SJCRH30 (cell line): ENCODE results near the gene TBC1D16. TPM values are rescaled to one million over a fixed set of nuclear protein-coding genes. Genes with fewer than 3 reads are reported as not detected.

Experiments
- DNase-seq, 2 experiments: peaks; one replicate each; pipeline ENCODE4 v3.0.0-alpha.2; 2015 to 2020
- H3K27ac ChIP-seq: fragments of 250-450 bp; sonication (Bioruptor Pico); 2 replicates; pipeline ENCODE4 v1.5.1; 2020; ENCODE audit warnings: mild to moderate bottlenecking, moderate library complexity
- H3K27me3 ChIP-seq: fragments of 250-450 bp; sonication (Bioruptor Pico); 2 replicates; pipeline ENCODE4 v1.5.1; 2020; ENCODE audit warnings: mild to moderate bottlenecking, moderate library complexity
- H3K36me3 ChIP-seq: fragments of 250-450 bp; sonication (Bioruptor Pico); 2 replicates; pipeline ENCODE4 v1.5.1; 2020; ENCODE audit warnings: mild to moderate bottlenecking, moderate library complexity
- H3K4me1 ChIP-seq: fragments of 250-450 bp; sonication (Bioruptor Pico); 2 replicates; pipeline ENCODE4 v1.5.1; 2020; ENCODE audit warnings: mild to moderate bottlenecking, moderate library complexity
- H3K4me3 ChIP-seq: fragments of 250-450 bp; sonication (Bioruptor Pico); 2 replicates; pipeline ENCODE4 v1.5.1; 2020; ENCODE audit warnings: mild to moderate bottlenecking, moderate library complexity
- H3K9me3 ChIP-seq: fragments of 250-450 bp; sonication (Bioruptor Pico); replicated peaks from 2 replicates; pipeline ENCODE4 v1.5.1; 2020; ENCODE audit warnings: mild to moderate bottlenecking, moderate library complexity
- total RNA-seq: library from RNA; depleted of rRNA; stranded (reverse); fragments of >200 nt; shearing (Covaris generic); gene quantifications from 2 replicates; pipeline ENCODE4 v1.2.3, GENCODE V29; 2014

The TBC1D16 gene
- total RNA-seq, 1 experiment from 2014 or later: 61.6 TPM

GRCh38 chr17:79985361-79985942 is 50.2 kb downstream of the TBC1D16 start:
- Histone ChIP-seq H3K4me1 (peaks cover 10% of the 10 kb centered on the region; the same call in 1 of the 2 replicates), H3K27ac (no peak overlapping the region), H3K9me3 (no peaks in the 10 kb centered on the region), H3K36me3 (no peaks in the 10 kb centered on the region), H3K4me3 (no peak overlapping the region), H3K27me3 (no peaks in the 10 kb centered on the region)
- DNase-seq: no peak

- peaks cover 10% of the 10 kb centered on the region; the same call in 1 of the 2 replicates for H3K4me1 ChIP-seq
- H3K36me3 ChIP-seq: no peaks in the 10 kb centered on the region
These were observed 50.8 kb downstream of the TBC1D16 start for GRCh38 chr17:79984877-79985276.

DNA sequence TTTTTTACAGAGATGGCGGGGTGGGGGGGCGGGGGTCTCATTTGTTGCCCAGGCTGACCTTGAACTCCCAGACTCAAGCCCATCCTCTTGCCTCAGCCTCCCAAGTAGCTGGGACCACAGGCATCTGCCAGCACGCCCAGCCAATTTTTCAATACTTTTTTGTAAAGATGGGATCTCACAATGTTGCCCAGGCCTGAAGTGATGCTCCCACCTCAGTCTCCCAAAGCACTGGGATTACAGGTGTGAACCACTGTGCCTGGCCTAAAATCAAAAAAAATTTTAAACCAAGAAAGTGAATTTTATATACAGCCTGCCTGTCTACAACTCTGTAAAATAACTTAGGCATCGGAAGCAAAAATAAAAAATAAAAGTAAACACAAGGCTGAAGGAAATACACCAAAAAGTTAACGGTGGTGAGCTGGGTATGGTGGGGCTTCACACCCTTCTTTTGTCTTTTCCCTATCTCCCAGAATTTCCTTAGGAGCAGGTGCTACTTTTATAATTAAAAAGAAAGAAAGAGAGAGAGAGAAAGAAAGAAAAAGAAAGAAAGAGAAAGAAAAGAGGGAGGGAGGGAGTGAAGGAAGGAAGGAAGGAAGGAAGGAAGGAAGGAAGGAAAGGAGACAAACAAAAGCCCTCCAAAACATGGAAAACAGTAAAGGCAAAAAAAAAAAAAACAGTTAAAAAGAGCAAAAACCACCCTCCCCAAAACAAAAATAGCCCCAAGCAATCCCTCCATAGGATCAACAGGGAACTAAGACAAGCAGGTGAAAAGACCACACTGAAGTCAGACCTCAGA is 51.4 kb downstream of the TBC1D16 start:
- no peaks in the 10 kb centered on the region for H3K27me3 ChIP-seq
- DNase-seq: no peak

More at GRCh38 chr17:79984877-79985276, 50.8 kb downstream of the TBC1D16 start:
- no peak for DNase-seq
- Histone ChIP-seq H3K27me3 (no peaks in the 10 kb centered on the region), H3K9me3 (no peaks in the 10 kb centered on the region), H3K4me3 (no peak overlapping the region), H3K27ac (no peak overlapping the region)

GRCh38 chr17:79983456-79983855 is 52.2 kb downstream of the TBC1D16 start:
- no peaks in the 10 kb centered on the region for H3K9me3 ChIP-seq
- no peak for DNase-seq
- H3K4me3 ChIP-seq: no peak overlapping the region
- H3K27me3 ChIP-seq: no peaks in the 10 kb centered on the region
- H3K36me3 ChIP-seq: 0 out of 2 replicates have a peak, but pooled peaks cover 3% of the 10 kb centered on the region
- H3K27ac ChIP-seq: no peak overlapping the region
- H3K4me1 ChIP-seq: peaks cover 10% of the 10 kb centered on the region; the same call in 1 of the 2 replicates

More for the DNA sequence above, 51.4 kb downstream of the TBC1D16 start:
- Histone ChIP-seq H3K9me3 (no peaks in the 10 kb centered on the region), H3K36me3 (no peaks in the 10 kb centered on the region), H3K4me3 (no peak overlapping the region), H3K4me1 (peaks cover 10% of the 10 kb centered on the region; the same call in 1 of the 2 replicates), H3K27ac (no peak overlapping the region)

- no peak overlapping the region for H3K4me3 ChIP-seq
- 0 out of 2 replicates have a peak, but pooled peaks cover 3% of the 10 kb centered on the region for H3K36me3 ChIP-seq
- H3K4me1 ChIP-seq: peaks cover 10% of the 10 kb centered on the region; the same call in 1 of the 2 replicates
- no peaks in the 10 kb centered on the region for H3K9me3 ChIP-seq
- H3K27ac ChIP-seq: no peak overlapping the region
- H3K27me3 ChIP-seq: no peaks in the 10 kb centered on the region
- DNase-seq: no peak
These were observed 52.7 kb downstream of the TBC1D16 start for GRCh38 chr17:79982986-79983385.

DNA sequence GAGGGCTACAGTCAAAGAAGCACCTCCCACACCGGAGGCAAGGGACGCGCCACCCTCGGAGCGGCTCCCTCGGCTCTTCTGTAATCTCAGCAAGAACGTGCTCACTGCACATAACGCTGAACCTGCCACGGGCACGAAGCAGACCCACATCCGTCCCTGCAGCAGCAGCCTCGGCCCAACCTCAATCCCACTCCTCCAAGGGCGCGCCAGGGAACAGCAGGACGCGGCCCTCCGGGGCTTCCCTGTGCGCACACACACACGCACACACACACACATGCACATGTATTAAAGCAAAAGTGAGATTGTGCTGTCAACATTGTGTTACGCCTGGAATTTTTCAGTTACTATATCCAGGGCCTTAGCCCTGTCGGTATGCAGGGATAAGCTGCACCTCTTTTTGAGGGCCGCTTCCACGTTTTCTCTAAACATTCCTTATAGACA is 54.0 kb downstream of the TBC1D16 start:
- no peak for DNase-seq
- H3K36me3 ChIP-seq: peaks cover 3% of the 10 kb centered on the region; the same call in 1 of the 2 replicates
- H3K4me3 ChIP-seq: no peak overlapping the region
- no peaks in the 10 kb centered on the region for H3K27me3 ChIP-seq
- peaks cover 2% of the 10 kb centered on the region; the same call in 1 of the 2 replicates for H3K4me1 ChIP-seq
- no peaks in the 10 kb centered on the region for H3K9me3 ChIP-seq
- no peak overlapping the region for H3K27ac ChIP-seq

DNA sequence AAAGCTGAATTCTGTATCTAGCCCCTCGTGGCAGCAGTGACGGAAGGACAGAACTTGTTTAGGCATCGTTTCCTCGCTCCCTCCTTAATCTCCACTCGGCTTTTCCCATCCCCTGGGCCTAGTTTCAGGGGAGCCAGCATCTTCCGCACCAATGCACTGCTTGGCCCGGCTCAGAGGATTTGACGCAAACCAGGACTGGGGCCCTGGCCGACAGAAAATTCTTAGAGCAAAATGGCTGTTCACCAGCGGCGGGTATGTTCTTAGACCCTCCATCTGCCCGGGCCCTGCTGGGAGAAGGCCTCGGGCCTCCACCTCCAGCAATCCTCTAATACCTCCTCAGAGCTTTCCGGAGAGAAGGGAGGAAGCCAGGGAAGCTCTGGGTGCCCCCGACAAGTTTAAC is 54.6 kb downstream of the TBC1D16 start:
- no peaks in the 10 kb centered on the region for H3K9me3 ChIP-seq
- H3K27ac ChIP-seq: no peak overlapping the region
- H3K4me1 ChIP-seq: no peaks in the 10 kb centered on the region
- no peaks in the 10 kb centered on the region for H3K27me3 ChIP-seq
- no peak overlapping the region for H3K4me3 ChIP-seq
- no peak for DNase-seq
- peaks cover 3% of the 10 kb centered on the region; the same call in 1 of the 2 replicates for H3K36me3 ChIP-seq

DNA sequence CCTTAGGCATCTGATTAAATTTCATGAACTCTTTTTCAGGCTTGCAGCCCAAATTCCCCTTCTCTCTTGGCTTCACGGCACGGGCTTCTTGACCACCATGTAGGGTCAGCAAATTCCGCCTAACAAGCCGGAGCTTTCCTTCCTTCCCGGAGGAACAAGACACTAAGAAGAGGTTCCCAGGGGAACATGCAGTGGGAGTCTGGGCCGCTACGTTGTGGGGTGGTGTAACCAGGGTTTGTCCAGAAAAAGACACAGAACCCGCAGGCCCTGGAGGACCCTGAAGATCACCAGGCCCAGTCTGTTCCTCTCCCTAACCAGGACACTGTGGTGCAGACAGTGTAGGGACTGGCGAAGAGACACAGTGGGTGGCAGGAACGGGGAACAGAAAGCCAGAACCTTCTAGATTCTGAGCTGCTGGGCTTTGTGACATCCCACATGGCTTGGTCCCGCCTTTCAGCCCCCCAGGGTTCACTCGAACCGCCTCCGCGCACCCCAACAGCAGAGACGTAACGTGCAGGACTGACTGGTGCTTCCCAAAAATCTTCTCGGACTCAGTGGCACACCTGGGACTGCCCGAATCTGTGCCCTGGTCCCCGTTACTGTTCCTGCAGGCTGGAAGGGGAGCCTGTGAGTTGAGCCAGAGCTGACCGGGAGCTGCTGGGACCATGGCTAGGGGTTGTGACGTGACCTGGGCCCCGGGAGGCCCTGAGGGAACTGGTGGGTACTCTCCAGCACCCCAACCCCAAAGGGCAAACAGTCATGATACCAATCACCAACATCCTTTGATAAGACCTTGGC is 55.2 kb downstream of the TBC1D16 start:
- no peak for DNase-seq
- H3K27ac ChIP-seq: no peak overlapping the region
- peaks cover 3% of the 10 kb centered on the region; the same call in 1 of the 2 replicates for H3K36me3 ChIP-seq
- H3K27me3 ChIP-seq: no peaks in the 10 kb centered on the region
- H3K4me1 ChIP-seq: no peaks in the 10 kb centered on the region
- H3K9me3 ChIP-seq: no peaks in the 10 kb centered on the region
- no peak overlapping the region for H3K4me3 ChIP-seq

- Histone ChIP-seq H3K27ac (no peak overlapping the region), H3K4me1 (no peaks in the 10 kb centered on the region), H3K9me3 (no peaks in the 10 kb centered on the region), H3K36me3 (peaks cover 3% of the 10 kb centered on the region; the same call in 1 of the 2 replicates), H3K27me3 (no peaks in the 10 kb centered on the region), H3K4me3 (no peak overlapping the region)
- DNase-seq: no peak
These were observed 55.9 kb downstream of the TBC1D16 start for GRCh38 chr17:79979816-79980215.

DNA sequence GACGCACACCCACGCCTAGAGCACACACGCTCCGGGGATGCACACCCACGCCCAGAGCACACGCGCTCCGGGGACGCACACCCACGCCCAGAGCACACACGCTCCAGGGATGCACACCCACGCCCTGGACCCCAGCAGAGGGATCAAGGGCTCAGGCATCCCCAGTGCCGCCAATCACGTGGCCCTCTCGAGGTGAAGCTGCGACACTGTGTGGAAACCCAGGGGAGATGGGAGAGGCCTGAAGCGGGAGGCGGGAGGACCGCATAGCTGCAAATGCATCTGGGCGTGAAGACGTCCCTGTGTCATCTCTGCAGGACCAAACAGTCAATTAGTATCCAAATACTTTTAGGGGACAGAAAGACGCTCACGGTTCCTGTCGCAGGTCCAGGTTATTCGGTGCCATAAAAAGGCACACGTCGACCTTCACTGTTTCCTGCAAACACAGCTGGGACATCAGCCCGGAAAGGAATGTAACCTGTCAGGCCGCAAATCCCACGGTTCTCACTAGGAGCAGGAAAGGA is 56.4 kb downstream of the TBC1D16 start:
- Histone ChIP-seq H3K27ac (no peak overlapping the region), H3K4me1 (no peaks in the 10 kb centered on the region), H3K4me3 (no peak overlapping the region), H3K36me3 (peaks cover 3% of the 10 kb centered on the region; the same call in 1 of the 2 replicates), H3K27me3 (no peaks in the 10 kb centered on the region), H3K9me3 (no peaks in the 10 kb centered on the region)
- no peak for DNase-seq

- Histone ChIP-seq H3K27ac (no peak overlapping the region), H3K9me3 (no peaks in the 10 kb centered on the region), H3K36me3 (peaks cover 3% of the 10 kb centered on the region; the same call in 1 of the 2 replicates), H3K4me1 (no peaks in the 10 kb centered on the region), H3K27me3 (no peaks in the 10 kb centered on the region), H3K4me3 (no peak overlapping the region)
- DNase-seq: no peak
These were observed 57.2 kb downstream of the TBC1D16 start for GRCh38 chr17:79978548-79978855.

DNA sequence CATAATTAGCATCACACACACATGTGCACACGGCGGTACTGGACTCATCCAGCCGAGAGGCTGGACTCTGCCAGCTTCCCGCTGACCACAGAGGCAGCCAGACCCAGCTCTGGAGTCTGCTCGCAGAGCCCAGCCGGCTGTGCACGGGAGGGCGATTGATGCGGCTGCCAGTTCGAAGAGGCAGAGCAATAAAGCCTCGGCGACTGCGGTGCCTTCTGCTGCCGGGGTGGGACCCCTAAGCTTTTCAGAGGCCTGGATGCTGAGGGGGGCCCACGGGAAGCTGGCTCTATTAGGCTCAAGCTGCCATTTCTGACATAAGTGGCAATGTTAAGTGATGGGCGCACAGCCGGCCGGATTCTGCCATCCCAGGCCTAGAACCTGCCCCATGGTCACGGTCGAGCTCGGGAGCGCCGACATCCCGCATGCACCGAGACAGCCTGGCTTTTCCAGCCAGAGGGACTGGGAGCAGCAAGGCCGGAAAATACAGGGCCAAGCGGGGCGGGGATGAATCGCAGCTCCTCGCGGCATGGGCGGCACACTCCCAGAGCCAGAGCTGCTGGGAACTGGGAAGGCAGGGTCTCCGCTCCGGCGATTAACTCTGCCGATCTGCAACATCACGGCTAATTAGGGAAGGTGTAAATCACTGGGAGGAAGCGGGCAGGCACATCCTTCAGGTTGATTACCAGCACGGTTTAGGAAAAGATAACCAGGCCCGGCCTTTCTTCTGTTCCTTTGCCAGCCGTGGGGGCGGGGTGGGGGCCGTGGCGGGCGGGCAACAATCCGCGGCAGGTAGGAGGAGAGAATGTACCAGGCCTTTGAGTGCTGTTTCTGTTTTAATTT is 57.7 kb downstream of the TBC1D16 start:
- Histone ChIP-seq H3K36me3 (peaks cover 3% of the 10 kb centered on the region; the same call in 1 of the 2 replicates), H3K4me1 (no peaks in the 10 kb centered on the region), H3K27me3 (no peaks in the 10 kb centered on the region), H3K27ac (no peak overlapping the region), H3K9me3 (no peaks in the 10 kb centered on the region), H3K4me3 (no peak overlapping the region)
- DNase-seq: no peak

DNA sequence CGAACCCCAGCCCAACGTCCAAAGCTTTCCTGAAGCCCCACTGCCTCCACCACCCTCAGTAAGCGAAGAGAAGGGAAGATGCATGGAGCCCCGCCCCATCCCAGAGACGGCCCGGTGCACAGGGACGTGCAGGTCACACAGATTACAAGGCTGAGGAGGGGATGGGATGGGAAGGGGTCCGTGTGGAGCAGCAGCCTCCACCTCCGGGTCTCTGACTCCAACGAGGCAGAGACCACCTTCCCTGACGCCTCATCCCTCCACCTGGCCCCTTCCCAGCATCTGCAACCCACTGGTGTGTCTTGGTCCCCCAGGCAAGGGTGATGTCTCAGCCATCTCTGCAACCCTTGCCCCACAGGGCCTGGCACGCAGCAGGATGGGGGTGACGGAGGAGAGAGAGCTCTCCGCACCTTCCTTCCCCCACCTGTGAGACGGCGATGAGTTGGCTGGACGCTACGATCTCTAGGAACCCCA is 58.5 kb downstream of the TBC1D16 start:
- H3K27ac ChIP-seq: no peak overlapping the region
- H3K27me3 ChIP-seq: no peaks in the 10 kb centered on the region
- H3K4me1 ChIP-seq: no peaks in the 10 kb centered on the region
- no peak overlapping the region for H3K4me3 ChIP-seq
- H3K36me3 ChIP-seq: peaks cover 10% of the 10 kb centered on the region
- H3K9me3 ChIP-seq: no peaks in the 10 kb centered on the region
- no peak for DNase-seq

GRCh38 chr17:79976451-79976850 is 59.2 kb downstream of the TBC1D16 start:
- Histone ChIP-seq H3K4me1 (no peaks in the 10 kb centered on the region), H3K27me3 (no peaks in the 10 kb centered on the region), H3K36me3 (peaks cover 13% of the 10 kb centered on the region), H3K27ac (no peak overlapping the region), H3K9me3 (no peaks in the 10 kb centered on the region), H3K4me3 (no peak overlapping the region)
- no peak for DNase-seq
